Suppressor macrophage treated with lipopolysaccharide for 4 hours (primary cell): ENCODE results near the gene PRKX.
"Not testable (repeated sequence)": the region's sequence is repeated elsewhere in the genome, so short reads cannot be mapped to it uniquely, and the experiment has no call there.

Experiments used
- DNase-seq: peaks from one replicate; pipeline ENCODE4 v3.0.0-alpha.2; 2020

The PRKX gene

DNA sequence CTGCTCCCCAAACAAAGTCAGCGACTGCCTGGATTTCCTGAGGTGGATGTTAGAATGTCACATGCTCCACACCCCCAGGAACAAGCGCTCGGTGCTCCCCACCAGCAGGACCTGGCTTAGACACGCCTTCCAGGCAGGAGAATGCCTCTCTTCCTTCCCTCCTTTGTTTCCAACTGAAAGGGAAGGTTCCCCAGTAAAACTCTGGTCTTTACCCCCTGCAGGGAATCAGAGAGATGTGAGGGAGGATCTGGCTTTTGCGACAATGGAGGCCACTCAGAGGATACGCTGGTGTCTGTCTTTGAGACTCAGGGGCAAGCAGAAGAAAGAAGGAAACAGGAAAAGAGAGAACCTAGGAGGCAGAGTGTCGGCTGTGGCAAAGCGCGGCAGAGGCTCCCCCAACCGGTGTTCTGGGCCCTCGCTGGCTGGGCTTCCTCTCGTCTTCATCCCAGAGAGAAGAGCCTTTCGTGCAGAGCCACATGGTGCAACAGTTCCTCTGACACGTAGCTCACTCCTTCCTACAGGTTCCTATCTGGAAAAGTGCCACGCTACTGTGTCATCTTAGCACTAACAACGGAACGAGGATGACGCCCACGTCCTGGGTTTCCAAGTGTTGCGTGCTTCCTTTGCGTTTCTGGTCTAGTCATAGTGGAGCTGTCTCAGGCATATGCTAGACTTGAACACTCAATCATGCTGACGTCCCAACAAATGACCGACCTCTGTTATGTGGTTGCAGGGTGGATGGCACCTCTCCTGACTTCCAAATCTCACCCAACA, 73.4 kb downstream of the PRKX start:
- DNase-seq = peak; percentile 24

DNA sequence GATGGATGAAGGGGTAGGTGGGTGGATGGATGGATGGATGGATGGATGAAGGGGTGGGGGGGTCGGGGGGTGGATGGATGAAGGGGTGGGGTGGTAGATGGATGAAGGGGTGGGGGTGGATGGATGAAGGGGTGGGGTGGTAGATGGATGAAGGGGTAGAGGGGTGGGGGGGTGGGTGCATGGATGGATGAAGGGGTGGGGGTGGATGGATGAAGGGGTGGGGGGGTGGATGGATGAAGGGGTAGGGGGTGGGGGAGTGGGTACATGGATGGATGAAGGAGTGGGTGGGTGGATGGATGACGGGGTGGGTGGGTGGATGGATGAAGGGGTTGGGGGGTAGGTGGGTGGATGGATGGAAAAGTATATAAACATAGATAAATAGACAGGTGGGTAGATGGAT, 74.2 kb downstream of the PRKX start:
- DNase-seq = no peak

DNA sequence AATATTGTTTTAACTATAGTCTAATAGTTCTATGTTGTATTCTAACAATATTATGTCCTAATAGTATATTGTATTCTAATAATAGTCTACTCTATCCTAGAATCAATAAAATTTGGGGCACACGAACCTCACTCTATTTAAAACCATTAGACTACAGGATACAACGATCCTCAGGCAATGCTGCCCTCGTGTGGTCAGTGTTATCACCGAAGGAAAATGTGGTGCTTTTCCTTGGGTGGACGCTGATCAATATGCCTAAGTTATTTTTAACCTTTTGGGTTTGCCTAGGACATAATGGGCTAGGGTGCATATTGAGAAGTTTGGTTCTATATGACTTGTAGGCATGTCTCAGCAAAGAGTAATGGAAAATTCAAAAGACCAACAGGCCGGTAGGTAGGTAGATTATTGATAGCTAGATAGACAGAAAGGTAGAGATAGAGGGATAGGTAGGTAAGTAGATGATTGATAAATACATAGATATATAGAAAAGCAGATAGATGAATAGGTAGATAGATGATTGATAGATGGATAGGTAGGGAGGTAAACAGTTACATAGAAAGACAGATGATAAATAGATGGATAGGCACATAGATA, 75.1 kb downstream of the PRKX start:
- DNase-seq = peak; percentile 42

DNA sequence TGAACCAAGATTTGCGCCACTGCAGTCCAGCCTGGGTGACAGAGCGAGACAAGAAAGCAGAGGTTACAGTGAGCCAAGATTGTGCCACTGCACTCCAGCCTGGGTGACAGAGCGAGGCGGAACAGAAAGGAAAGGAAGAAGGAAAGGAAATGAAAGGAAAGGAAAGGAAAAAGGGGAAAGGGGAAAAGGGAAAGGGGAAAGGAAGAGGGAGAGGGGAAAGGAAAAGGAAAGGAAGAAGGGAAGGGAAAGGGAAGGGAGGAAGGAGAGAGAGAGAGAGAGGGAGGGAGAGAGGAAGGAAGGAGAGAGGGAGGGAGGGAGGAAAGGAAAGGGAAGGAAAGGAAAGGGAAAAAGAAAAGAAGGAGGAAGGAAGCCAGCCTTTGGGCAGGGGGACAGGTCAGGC, 76.6 kb downstream of the PRKX start:
- DNase-seq = no peak

DNA sequence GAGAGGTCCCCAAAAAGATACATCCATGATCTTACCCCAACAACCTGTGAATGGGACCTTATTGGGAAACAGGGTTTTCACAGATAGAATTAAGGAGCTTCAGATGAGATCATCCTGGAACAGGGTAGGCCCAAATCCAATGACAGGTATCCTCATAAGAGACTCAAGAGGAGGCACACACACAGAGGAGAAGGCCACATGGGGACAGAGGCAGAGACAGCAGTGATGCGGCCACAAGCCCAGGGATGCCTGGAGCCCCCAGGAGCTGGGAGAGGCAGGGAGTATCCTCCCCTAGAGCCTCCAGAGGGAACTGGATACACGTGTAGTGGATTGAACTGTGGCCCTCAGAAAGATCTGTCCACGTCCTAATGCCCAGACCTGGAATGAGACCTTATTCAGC, 82.3 kb downstream of the PRKX start:
- DNase-seq = no peak

GRCh38 chrX:3627594-3627993, 85.9 kb downstream of the PRKX start:
- peak; percentile 2 for DNase-seq

- DNase-seq = no peak
These were observed 92.0 kb downstream of the PRKX start for GRCh38 chrX:3621414-3621813.

DNA sequence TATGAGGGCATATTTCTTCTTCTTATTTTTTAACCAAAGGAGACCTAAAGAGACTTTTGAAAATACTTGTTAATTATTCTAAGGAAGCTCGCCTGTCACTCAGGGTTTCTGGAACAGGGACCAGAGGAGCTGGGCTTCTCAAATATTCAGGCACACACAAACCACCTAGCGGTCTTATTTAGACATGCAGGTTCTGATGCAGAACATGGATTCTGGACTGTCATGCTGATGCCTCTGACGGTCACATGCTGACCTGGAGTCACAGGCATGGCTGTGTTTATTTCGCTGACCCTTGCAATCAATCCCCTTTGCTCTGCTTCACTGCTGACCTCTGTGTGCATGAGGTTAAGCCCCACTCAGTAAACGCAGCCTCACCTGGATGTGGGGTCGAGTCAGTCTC, 101.7 kb downstream of the PRKX start:
- not testable (repeated sequence) for DNase-seq

DNA sequence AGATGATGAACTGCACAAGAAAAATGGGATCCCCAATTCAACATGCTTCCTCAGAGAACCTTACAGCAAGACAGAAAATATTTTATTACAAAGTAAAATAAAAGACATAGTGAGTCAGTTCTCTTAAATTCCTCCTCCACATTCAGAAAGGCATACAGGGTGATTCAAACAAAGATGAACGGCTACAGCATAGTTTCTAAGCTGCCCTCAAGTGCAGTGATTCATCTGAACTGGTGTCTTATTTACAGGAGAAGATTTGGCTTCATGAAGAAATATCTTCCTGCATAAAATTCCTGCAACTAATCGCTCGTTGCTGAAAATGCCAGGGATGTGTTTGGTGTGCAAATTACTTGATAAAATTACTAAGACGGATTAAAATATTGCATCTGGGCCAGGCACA, 103.6 kb downstream of the PRKX start:
- DNase-seq = no peak

- DNase-seq = no peak
These were observed 110.3 kb downstream of the PRKX start for GRCh38 chrX:3603026-3603661.

GRCh38 chrX:3599802-3600430, 113.5 kb downstream of the PRKX start:
- no peak for DNase-seq

DNA sequence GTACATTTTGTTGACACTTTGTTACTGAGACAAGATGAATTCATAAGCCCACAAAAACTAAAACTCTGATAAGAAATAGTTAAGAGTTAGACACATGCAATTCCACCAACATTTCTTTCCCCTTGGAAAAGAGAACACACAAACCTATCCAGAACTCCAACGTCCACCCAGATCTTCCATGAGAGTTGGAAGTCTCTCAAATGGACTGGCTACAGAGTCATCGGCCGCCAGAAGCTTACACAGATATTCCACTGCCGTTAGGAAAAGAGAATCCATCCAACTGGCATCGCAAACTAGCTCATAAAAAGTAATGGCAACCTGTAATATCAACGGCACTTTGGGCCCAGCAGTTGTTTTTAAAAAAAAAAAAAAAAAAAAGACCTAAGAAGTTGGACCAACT, 114.7 kb downstream of the PRKX start:
- DNase-seq = no peak

DNA sequence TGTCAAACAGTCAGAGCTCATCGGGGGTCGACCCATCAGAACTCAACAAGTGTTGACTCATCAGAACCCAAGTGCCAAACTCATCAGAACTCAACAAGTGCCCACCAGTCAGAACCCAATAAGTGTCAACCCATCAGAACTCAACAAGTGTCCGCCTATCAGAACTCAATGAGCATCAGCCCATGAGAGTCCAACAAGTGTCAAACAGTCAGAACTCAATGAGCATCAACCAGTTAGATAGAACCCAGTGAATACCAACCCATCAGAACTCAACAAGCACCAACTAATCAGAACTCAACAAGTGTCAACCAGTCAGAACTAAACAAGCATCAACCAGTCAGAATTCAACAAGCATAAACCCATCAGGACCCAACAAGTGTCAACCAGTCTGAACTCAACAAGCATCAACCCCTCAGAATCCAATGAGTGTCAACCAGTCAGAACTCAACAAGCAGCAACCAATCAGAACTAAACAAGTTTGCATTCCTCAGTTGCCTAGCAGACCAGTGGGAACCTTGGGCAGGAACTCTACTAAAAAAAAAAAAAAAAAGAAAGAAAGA, 115.3 kb downstream of the PRKX start:
- DNase-seq = no peak

DNA sequence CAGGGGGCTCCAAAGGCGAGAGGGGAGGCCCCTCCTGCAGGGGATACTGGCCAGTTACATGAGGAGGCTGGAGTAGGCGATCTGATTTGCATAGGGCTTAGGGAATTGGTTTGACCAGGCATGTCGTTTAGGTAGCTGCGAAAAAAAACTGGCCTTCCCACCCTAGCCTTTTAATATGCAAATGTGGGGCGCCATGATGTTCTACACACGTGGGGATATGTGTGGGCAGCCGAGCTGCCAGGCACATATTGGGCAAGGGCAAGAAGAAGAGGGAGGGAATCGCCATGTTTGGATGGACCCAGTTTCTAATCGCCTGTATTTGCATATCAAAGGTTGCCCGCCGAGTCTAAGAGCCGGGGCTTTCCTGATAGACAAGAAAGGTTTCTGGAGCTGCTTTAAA, 121.3 kb downstream of the PRKX start:
- DNase-seq = no peak

GRCh38 chrX:3589474-3589873, 124.0 kb downstream of the PRKX start:
- DNase-seq = peak; percentile 12

- DNase-seq = no peak
These were observed 127.7 kb downstream of the PRKX start for GRCh38 chrX:3585719-3586118.

DNA sequence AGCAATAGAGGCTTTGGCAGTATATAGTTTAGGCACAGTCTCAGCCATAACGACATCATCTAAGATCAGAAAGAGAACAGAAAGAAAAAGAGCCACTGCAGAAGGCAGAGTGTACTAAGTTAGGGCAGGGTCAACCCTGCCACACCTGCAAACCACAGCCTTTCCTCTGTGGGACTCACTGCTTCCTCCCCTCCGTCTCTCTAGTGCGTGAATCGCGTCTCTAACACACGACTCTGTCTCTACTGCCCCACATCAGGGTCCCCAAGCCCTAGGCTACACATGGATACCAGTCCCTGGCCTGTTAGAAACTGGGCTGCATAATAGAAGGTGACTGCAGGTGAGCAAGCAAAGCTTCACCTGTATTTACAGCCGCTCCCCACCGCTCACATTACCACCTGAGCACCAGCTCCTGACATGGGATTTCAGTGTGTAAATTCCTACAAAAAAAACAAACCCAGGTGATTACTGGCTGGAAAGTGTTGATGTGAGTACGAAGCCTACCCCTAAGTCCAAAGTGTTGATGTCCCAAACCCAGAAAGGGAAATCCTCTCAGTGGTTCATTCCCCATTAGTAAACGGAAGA, 128.9 kb downstream of the PRKX start:
- no peak for DNase-seq

GRCh38 chrX:3582451-3582850, 131.0 kb downstream of the PRKX start:
- DNase-seq = no peak

DNA sequence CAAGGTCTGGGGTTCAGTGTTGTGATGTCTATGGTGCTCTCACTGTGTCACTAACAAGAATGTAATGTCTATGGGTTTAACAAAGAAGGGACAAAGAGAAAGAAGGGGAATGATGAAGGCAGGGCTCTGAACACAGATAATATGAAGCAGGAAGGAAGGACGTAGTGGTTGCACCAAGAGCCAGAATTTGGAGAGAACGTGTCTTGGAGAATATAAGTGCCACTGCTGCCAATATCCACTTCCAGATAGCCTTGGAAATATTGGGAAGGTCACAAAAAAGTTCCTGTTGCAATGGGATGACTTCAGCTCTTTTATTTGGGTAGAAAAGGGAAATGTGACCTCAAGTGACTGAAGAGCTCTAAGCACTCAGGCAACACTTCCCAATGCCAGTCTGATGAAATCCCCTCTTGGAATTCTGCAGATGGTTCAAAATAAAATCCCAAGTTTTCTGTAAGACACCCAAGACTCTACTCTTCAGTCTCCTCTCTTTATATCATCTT, 131.8 kb downstream of the PRKX start:
- DNase-seq = no peak

DNA sequence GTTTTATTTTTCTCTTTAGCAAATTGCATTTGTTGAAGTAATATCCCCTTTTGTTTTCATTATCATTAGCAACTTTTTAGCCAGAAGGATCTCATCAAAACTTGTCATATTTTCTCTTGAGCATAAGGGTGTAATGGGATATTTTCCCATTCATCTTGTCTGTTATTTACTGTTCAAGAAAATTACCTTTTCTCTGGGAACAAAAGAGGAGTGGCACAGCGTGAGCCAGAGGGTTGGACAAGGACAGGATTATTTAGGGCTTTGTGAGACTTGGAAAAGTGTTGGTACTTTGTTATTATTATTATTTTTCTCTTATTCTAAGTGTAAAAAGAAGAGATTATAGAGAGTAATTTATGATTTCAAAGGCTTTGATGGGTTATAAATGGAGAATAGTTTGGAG, 135.9 kb downstream of the PRKX start:
- no peak for DNase-seq

DNA sequence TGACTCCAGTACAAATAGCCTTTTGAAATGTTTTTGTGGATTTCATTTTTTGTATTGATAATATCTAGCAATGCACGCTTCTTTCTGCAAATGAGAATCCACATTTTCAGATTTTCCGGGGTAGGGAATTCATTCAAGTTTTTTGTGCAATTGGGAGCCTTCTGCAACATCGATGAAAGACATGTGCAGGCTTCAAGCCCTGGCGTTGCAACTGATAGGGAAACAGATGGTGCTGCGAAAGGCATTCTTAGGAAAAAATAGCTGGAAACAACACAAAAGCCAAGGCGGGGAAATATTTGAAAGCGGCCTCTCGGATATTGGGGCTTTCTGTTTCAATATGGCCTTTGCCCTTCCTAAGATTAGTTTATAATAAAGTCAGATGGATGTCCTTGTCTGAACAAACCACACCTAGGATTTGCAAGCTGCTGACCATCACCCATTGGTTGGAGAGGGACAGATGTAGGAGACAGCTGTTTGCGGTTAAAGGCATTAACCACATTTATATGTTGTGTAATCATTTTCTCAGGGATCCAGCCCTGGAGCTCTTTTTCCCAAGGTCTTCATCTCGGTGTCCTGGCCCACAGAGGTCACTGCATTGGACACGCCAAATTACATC, 136.5 kb downstream of the PRKX start:
- no peak for DNase-seq

- no peak for DNase-seq
These were observed 145.8 kb downstream of the PRKX start for GRCh38 chrX:3567686-3568085.

GRCh38 chrX:3563451-3563850, 150.0 kb downstream of the PRKX start:
- no peak for DNase-seq
